GM18498 (cell line): Measurements from ENCODE around the gene KRTCAP3.
A peak's percentile ranks its signal among the peaks of the same experiment; 100 is the strongest.

Experiments
- ATAC-seq: cut with Tn5 transposase; IDR thresholded peaks from one replicate; pipeline ENCODE4 v1.9.1; 2021; ENCODE audit warnings: mild to moderate bottlenecking, moderate library complexity; ENCODE audit not compliant: unreplicated experiment

KRTCAP3 gene

DNA sequence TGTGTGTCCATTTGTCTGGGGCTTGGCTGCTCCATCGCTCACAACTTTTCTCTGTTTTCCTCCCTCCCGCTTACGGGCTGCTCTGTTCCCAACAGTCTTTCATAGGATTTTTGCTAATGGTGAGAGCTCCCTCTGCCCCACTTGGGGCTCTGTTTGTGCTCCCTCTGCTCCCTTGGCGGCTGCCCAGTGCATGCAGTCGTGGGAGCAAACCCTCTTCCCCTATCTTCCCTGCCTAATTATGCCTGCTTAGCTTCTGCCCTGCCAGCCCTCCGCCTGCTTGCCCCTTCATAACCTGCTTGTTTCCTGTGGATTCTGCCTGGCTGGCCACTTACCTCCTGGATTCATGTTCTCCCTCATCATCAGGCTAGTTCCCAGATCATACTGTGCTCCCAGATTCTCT is 6.6 kb upstream of the KRTCAP3 start:
- no peak for ATAC-seq

DNA sequence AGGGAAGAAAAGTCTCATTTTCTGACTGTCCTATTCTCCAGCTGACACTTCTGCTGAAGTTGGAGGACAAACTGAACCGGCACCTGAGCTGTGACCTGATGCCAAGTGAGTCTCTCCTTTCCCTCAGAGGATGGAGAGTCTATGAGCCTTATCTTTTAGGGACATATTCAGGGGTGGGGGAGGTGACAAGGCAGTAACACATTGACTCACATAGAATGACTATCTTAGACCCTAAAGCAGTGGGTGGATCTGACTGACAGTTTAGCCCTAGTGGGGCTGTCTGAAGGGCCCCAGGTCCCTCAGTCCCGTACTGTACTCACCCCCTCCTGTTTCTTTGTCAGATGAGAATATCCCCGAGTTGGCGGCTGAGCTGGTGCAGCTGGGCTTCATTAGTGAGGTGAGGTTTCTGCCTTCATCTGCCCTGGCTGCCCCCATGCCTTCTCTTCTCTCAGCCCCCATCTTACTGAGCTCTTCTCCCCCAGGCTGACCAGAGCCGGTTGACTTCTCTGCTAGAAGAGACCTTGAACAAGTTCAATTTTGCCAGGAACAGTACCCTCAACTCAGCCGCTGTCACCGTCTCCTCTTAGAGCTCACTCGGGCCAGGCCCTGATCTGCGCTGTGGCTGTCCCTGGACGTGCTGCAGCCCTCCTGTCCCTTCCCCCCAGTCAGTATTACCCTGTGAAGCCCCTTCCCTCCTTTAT is 805 bp upstream of the KRTCAP3 start:
- no peak for ATAC-seq

DNA sequence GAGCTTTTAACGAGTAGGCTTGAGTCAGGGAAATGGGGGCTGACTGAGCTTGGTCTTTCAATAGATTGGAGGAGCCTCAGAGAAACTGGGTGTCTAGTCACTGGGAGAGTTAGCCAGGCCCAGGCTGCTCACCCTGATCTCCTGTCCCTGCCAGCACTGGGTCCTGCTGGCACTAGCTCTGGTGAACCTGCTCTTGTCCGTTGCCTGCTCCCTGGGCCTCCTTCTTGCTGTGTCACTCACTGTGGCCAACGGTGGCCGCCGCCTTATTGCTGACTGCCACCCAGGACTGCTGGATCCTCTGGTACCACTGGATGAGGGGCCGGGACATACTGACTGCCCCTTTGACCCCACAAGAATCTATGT is 720 bp downstream of the KRTCAP3 start:
- ATAC-seq, result no peak

DNA sequence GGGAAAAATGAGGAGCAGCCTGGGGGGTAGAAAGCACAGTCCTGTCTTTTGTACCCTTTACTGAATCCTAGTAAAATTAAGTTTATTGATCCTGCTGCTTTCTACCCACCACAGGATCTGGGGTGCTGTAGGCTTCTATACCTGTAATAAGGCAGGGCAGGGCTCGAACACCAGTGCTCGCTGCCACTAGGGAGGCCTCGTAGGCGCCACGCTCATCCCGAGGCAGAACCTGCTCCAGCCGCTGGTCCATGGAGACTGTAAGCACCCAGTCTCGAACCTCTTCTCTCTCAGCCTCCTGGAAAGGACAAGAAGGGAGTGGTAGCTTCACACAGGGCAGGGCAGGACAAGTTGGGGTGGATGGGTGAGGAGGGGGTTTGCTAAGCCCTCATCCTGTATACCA is 3.0 kb downstream of the KRTCAP3 start:
- ATAC-seq, result no peak

DNA sequence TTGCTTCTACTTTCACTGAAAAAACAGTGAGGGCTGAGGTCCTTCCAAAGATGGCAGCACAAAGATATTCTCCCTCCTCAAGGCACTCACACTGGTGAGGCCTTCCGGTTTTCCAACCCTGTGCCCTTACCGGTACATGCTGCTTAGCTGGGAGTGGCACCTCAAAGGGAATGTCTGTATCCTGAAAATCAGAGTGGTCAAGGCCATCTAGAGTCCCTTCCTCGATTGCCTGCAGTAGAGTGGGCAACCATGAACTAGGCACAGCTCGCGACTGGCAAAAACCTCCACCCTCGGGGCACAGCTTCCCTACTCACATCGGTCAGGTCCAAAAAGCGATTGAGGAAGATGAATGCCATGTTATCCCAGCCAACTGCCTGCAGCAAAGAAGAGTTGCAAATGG is 3.4 kb downstream of the KRTCAP3 start:
- ATAC-seq, result no peak

DNA sequence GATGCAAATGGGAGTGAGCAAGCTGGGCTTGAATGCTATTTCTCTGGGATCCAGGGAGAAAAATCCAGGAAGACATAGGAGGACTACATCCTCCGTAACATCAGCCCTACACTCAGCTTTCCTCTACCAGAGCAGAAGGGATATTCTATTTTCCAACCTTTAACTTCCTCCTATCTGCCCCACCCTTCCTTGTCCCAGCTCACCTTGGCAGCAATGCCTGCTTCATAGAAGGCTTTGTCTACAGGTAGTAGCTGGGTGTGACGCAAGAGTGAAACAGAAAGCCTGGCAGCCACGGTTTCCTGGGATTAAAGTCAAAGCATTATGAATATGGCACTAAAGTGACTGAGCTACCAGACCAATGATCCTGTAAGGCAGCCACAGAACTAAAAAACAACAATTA is 3.9 kb downstream of the KRTCAP3 start:
- ATAC-seq, result no peak

DNA sequence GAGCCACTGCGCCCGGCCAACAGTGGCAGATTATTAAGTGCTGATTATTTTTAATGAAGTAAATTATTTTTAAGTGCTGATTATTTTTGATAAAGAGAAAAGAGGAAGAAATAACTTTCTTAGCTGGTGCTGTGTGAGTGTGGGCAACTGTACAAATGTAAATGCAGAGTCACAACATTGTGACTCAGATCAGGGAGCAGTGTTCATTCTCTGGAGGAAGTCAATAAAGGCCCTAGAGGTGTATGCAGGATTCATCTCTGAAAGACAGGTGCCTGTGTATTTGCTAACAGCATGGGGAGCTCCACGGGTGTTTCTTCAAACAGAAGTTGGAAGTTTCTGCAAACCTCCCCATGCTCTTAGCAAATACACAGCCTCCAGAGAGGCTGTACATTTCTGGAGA is 6.2 kb downstream of the KRTCAP3 start:
- ATAC-seq, result no peak

DNA sequence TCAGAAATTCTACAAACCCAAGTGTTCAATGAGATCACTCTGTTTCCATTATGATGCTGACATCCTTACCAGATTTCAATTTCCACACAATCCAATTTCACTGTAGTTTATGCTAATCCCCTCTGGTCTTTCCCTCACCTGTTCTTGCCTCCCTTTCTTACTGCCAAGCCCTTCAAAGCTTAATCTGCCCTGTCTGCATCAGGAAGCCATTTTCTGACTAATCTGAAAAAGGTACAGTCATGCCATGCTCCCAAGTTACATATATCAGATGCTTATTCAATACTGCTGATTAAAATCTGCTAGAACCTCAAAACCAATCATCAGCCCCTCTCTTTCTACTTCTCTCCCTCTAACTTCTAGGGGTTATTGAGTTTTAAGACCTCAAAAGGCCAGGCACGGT is 8.9 kb downstream of the KRTCAP3 start:
- ATAC-seq, result no peak

DNA sequence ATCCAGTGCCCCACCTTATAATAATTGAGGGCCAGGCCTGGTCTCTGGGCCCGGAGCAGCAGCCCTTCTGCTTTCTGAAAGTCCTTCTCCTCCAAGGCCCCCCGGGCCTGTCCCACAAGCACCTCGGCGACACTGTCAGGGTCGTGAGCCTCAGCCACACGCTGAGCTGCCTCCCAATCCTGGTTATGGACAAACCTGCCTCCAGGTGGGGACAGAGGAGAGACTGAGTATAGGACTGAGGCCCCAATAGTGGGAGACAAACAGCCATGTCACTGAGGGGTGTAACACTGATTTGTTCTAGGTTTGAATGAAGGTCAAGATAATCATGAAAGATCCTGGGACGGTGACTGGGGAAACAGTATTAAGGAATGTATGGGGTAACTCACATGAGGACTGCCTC is 11.8 kb downstream of the KRTCAP3 start:
- no peak for ATAC-seq

DNA sequence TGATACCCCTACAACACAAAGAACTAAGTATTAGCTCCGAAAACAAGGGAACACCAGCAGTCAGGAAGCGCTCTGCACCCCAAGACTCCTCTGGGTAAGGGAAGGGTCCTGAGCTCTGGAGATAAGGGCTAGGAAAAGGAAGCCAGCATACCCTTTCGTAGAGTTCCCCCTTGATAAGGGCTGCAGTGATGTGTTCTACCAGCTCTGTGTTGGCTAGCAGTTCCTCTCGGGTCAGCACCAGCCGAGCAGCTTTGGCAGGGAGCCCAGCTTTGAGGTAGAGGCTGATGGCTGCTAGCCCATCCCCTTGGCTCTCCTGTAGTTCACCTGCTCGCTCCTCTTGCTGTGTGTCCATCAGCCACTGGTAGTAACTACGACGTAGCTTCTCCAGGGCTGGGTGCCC is 18.9 kb downstream of the KRTCAP3 start:
- no peak for ATAC-seq

DNA sequence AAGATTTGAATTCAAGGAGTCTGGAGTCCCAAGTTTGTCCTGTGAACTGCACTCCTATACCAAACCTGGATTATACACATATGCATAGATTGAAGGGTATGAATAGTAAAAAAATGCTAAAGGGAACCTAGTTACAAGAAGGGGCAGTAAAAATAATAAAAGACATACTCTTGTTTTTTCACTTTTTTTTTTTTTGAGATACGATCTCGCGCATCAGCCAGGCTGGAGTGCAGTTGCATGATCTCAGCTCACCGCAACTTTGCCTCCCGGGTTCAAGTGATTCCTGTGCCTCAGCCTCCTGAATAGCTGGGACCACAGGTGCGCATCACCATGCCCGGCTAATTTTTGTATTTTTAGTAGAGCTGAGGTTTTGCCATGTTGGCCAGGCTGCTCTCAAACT is 22.3 kb downstream of the KRTCAP3 start:
- ATAC-seq, result no peak

DNA sequence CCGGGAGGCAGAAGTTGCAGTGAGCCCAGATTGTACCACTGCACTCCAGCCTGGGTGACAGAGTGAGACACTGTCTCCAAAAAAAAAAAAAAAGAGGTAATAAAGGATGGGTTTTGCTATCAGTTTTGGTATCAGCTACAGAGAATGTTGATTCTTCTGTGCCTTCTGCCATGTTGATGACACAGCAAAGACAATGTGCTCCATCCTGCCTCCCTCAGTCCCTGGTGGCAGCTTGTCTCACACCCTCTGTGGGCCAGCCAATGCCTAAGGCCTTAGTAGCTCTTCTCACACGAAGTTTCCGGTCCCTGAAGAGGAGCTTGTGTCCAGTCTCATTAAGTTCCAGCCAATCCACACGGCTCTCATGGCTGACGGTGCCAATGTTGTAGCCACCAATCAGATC is 29.8 kb downstream of the KRTCAP3 start:
- no peak for ATAC-seq

DNA sequence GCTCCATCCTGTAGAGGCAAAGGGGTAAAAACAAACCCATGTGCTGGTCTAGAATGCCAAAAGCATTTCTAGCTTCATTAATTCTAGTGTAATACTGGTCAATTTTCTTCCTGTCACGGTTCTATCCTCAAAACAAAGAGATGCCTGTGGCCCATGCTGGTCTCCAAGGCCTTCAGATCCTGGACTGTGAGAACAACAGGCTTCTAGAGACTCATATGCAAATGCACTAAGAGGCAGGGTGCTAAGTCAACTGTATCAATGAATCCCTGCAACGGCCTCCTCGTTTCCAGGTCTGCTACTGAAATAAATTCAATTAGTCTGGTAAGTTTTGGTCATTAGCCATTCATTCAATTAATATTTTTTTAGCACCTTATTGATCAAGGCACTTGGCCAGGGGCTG is 43.3 kb downstream of the KRTCAP3 start:
- no peak for ATAC-seq

DNA sequence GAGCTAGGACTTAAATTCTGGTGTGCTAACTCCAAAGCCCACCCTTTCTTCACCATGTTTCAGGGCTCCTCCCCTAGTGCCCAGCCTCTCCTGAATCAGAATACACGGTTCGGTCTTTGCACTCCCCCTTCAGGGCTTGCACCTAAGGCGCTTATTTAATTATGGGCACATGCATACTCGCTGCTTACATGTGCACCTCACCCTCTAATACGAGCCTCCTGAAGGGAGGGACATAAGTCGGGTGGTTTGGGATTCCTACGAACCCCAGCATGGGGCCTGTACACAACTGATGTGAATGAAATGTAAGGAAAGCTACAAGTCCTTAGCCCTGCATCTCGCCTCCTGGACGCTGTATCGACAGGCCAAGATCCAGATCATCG is 46.9 kb downstream of the KRTCAP3 start:
- ATAC-seq, result peak; percentile 4

DNA sequence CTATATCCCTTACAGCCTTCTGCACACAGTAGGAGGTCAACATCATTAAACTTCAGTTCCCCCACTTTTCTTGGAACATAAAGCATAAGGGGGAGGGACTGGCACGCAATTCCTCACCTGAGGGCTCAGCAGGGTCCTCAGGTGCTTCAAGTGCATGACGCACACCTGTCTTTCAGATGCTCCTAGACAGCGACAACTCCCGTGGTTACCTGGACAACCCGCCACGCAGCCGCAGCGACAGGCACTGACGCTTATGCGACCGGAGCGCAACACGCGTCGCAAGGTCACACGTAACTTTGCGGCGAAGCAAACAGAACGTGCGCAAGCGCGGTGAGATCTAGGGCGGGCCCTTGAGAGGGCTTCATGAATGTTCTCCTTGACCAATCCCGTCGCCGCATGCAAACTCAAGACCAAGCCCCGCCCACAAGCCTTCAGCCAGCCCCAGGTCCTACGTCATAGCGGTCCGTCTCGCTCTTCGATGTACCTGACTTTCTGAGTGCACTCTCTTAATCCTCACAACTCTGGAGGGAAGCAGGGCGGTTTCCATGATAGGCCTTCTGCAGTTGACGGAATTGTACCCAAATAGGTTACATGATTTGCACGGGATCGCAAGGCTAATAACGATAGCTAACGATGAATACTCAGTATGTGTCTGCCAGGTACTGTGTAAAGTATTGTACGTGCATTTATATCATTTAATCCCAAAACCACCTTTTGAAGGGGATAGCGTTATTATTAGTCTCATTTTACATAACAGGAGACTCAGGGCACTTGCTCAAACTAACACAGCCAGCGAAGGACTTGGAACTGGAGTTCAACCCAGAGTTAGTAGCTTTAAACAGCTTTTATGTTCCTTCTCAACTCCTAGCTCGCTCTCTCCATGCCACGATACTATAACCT is 47.6 kb downstream of the KRTCAP3 start, which contains the start of gene IFT172:
Gene IFT172 (minus strand): TSS at position 246 of the 900 bp plus-strand sequence. CDS start 90 bp downstream, at position 156.
- ATAC-seq, result peak; percentile 96

DNA sequence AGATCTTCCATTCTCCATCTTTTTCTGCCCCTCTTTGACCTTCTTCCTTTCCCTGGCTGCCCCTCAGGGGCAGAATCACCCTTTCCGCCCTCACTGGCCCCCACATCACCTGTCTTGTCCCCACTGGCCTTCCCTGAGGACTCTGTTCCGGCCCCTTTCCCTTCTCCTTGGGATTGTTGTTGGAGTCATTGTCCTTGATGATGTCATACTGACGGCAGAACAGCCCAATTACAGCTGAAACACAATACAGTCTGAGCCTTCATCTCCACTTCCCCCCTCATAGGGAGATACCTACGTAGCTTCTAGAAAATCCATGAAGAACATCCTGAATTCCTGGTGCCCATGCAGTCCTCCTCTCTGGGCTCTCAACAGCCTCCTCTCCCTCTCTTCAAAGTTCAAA is 50.4 kb downstream of the KRTCAP3 start:
- no peak for ATAC-seq

DNA sequence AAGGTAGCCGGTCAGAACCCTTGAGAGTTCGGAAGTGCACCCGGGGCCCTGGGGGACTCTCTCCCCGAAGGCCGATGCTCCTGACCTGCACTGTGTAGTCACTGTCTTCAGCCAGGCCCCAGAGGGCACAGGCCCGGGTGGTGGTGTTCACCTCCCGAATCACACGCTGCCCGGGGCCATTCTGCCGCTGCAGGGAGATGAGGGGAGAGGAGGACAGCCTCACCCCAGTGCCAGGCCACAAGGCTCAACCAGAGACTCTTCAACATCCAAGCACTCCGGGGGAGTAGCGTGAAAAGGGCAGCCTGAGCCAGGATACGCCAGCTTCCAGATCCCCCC is 51.7 kb downstream of the KRTCAP3 start:
- no peak for ATAC-seq
